ENCODE measurements around the gene LILRA5.

GRCh38 chr19:54279406-54279962 is 33.5 kb downstream of the LILRA5 start:
- TF ChIP-seq POLR2A (IDR thresholded peaks at IDR 0.05) (no peak), POLR2AphosphoS5 (IDR thresholded peaks at IDR 0.05; ENCODE audit: insufficient read depth in 1 of 2, low read depth in 1 of 2) (no peak)

Data from vagina (tissue), 2 donors.